ENCODE data around the gene SESN2.

The SESN2 gene

DNA sequence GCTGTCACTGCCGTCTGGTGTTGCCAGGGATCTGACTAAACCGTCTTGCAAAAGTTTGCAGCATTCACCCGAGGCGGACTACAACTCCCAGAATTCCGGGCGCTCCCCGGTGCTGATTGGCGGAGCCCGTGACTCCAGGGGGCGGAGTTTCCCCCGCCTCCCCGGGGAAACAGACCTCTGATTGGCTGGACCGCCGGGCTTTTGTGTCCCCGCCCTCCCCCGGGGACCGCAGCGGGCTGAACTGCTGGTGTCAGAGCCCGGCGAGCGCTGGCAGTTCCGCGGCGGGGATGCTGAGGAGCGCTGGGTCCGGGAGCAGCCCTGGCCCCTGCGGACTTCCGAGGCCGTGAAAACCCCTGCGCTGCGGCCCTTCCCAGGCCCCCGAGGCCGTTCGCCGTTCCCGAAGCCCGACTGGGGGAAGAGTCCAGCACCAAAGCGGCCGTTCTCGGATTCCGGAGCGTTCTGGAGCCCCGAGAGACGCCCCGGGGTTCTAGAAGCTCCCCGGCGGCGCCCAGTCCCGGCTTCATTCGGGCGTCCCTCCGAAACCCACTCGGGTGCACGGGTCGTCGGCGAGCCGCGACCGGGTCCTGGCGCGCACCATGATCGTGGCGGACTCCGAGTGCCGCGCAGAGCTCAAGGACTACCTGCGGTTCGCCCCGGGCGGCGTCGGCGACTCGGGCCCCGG lies at the start of gene SESN2:
TSS of gene SESN2 (plus strand) at position 267 of the 682 bp plus-strand sequence. CDS start at position 597, 330 bp downstream.
- DNase-seq: peak; percentile 96

DNA sequence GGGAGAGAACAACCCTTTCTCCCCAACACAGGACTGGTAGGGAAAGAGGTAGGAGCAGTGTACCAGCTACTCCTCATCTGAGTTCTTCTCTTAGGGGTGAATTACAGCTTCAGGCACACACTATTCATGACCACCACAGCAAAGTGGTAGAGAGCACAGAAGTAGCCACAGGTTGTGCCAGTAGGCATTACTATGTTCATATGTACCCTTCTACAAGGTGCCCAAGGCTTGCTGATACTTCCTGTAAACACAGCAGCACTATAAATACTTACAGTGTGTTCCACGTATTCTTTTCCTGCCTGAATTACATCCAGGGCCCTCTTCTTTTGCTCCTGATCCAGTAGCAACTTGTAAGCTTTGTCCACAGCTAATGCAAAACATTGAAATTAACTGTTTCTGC lies 49.6 kb upstream of the SESN2 start:
- DNase-seq: no peak

DNA sequence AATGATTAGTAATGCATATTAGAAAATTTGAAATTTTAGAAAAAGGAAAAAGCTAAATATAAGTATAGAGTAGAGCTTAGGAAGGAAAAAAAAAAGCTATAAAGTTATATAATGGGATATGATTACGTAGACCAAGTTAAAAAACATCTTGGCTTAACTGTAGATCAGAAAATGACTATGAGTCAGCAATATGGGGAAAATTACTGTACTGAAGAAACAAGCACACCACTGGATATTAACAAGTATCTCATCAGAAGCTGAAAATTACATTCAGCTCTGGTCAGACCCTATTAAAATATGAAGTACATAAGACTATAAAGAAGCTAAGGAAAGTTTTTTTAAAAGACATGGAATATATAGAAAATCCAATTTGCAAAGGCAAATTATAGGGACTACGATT lies 46.0 kb upstream of the SESN2 start:
- no peak for DNase-seq

DNA sequence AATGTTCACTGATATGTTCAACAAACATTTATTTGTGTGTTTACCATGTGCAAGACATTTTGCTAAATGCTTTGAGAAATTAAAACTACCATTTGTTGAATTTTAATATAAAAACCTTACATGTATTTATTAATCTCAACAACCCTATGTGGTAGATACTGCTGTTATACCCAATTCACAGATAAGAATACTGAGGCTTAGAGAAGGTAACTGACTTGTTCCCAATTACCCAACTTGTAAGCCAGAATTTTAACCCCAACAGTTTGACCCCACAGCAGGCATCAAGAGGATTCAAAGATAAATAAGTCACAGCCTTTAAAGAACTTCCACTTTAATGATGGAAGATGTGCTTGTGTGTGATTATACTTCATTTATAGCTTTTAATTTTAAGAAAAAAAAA lies 30.2 kb upstream of the SESN2 start:
- DNase-seq: no peak

GRCh38 chr1:28229996-28230395 lies 29.3 kb upstream of the SESN2 start:
- DNase-seq: no peak

- DNase-seq: peak; percentile 92
These were observed 26.6 kb upstream of the SESN2 start, which contains the start of gene DNAJC8 for GRCh38 chr1:28232558-28233263. DNAJC8 (minus strand) TSS chr1:28233029; CDS start chr1:28232998, 31 bp downstream.

DNA sequence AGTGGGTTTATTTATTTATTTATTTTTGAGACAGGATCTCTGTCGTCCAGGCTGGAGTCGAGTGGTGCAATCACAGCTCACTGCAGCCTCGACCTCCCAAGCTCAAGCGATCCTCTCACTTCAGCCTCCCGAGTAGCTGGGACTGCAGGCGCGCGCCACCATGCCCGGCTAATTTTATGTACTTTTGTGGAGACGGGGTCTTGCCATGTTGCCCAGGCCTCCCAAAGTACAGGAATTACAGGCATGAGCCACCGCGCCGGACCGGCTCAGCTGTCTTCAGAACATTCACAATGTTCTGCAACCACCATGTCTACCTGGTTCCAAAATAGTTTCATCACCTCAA lies 26.1 kb upstream of the SESN2 start:
- no peak for DNase-seq

DNA sequence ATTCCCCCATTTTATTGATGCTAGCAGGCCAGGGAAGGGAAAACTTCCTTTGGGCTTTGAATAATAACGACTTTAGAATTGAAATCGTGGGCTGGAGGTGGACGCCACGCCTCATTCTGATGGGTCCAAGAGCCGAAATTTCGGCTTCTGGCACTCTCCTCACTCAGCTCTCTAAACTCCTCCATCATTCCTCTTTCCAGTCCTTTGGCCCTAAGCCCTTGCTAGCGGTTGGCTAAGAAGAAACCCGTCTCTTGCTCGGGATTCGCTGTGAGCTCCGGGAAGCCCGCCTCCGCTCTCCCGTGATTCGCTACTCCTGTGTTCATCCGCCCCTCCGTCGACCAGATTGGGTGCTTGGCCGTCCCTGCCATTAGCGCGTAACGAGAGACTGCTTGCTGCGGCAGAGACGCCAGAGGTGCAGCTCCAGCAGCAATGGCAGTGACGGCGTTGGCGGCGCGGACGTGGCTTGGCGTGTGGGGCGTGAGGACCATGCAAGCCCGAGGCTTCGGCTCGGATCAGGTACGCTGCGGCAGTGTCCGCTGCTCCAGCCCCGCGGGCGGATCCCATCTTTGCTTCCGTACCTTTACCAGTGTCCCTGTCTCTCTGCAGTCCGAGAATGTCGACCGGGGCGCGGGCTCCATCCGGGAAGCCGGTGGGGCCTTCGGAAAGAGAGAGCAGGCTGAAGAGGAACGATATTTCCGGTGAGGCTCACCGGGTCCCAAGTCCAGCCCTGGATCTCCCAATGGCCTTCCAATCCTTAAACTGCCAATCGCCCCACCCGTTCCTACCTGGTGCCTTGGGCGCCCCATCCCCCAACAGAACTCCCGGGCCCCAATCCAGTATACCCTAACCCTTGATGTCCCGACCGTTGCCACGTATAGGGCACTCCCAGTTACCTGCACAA lies 23.3 kb upstream of the SESN2 start, which contains the start of gene ATP5IF1:
TSS of gene ATP5IF1 (plus strand) at position 370 of the 901 bp plus-strand sequence. CDS start at position 430, 60 bp downstream.
- peak; percentile 97 for DNase-seq

DNA sequence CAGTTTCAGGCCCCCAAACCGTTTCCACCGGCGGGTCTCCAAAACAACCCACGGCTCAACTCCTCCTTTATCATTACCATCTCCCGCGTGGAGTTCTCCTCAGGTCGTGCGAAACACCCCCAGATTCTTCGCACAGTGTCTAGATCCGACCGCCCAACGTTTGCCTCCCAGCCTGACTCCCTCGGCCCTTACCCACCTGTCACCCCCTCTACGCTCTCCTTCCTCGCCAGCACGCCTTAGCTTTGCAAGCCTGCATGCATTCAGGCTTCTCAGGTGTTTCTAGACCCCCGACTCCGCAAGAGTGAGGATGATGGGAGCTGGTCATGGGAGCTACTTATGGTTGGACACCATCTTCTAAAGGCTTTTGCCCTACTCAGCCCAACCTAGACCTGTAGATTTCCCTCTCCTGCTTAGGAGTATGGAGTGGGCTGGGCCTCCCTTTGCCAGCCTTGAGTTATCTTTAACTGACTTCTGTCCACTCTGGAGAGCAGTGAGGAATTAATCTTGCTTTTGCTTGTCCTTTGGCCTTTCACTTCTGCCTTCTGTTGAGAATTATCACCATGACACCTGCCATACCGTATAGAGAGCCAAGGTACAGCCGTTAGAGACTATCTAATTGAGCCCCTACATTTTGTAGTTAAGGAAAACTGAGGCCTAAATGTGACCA lies 22.5 kb upstream of the SESN2 start:
- DNase-seq: peak; percentile 35

GRCh38 chr1:28239004-28239403 lies 20.3 kb upstream of the SESN2 start:
- DNase-seq: no peak

- no peak for DNase-seq
These were observed 19.3 kb upstream of the SESN2 start for GRCh38 chr1:28240024-28240423.

DNA sequence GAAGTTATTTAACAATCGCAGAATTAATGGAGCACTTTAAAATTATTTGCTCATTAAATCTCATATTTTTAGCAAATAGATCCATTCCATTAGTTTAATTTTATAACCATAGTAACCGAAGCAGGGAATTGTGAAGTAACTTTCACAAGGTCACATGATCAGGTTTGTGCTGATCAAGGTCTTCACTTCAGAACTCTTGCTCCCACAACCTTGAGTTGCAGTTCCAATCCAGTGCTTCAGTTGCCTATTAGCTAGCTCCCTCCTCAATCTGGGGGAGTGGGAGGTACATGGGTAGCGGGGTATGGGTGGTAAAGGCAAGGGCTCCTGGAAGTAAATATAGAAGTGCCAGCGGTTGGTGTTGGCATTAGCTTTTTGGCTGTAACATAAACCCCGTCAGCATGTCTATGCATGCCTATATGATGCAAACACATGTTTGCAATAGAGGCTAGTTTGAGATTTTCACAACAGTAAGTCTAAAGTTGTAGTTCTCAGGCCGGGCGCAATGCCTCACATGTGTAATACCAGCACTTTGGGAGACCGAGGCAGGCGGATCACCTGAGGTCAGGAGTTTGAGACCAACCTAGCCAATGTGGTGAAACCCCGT lies 17.6 kb upstream of the SESN2 start:
- no peak for DNase-seq

- DNase-seq: no peak
These were observed 15.5 kb upstream of the SESN2 start for GRCh38 chr1:28243685-28244311.

DNA sequence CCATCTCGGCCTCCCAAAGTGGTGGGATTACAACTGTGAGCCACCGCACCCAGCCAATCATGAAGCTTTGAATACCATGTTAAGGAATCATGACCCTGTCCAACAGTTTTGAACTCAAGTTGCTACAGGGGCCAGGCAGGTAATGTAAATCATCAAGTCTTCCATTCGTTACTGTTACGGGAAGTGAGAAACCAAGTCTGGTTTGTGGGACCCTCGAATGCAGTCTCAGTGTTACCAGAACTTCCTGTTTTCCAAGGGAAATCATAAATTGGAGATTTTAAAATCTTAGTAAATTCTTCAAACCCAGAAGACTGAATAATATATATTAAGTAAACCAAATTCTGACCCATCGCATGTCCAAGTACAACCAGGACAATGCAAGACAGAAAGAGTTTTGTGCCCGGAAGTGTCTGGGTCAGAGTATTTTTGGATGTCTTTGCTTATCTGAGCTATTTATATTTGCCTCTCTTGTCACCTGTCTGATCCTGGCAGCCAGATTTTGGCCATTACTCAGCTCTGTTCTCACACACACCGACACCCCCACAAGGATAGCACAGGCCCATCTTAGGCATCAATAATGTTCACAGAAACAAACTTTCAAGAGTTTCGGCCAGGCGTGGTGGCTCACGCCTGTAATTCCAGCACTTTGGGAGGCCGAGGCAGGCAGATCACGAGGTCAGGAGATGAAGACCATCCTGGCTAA lies 14.6 kb upstream of the SESN2 start:
- no peak for DNase-seq

DNA sequence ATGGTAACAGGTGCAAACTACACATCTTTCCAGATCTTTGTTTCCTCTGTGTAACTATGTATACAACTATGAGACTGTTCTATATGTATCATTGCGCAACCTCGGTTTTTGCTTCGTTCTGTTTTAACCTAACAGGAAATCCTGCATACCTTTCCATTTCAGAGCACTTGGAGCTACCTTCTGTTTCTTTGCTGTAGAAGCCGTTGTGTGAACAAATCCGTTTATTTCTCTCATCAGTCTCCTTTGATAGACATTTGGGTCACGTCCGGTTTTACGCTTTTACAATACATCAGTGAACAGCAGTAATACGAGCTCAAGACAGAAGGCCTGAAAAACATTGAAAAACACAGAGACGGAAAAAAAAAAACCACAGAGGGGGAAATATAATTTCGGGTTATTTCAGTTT lies 12.9 kb upstream of the SESN2 start:
- DNase-seq: peak; percentile 45

GRCh38 chr1:28247612-28248272 lies 11.6 kb upstream of the SESN2 start:
- DNase-seq: peak; percentile 50

- peak; percentile 75 for DNase-seq
These were observed 10.9 kb upstream of the SESN2 start for GRCh38 chr1:28248273-28249012.

DNA sequence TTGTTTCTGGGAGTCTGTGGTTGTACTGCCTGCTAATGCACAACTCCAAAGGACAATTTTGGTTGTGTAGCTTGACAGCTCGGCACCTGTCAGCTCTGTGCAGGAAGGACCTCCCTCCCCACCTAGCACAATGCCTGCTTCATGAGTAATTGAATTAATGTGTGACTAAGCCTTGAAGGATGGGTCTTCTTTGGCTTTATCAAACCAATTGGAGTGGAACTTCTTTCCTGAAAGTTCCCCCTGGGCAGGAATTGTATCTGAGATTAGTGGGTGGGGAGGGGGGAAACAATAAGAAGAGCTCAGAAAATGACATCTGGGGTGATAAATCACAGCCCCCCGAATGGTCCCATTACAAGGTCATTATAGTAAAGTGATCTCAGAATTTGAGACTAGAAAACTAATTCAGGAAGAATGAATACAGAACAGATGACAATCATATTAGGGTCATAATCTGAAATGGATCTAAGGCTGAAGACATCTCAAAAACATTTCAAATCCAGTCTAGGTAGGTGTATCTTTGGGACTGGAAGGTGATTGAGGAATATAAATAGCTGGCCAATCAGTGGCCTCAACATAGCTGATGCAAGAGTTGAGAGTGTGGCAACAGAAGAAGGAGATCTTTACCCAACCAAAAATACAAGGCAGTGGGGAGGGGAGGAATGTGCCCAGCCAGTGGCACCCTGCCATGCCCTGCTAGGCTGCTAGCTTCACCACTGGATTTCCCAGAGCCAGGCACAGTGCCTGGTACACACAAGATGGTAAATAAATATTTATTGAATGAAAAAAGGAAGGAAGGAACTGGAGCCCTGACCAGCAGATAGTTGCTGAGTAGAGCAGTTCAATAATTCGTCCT lies 10.1 kb upstream of the SESN2 start:
- DNase-seq: peak; percentile 72

GRCh38 chr1:28249866-28250295 lies 9.4 kb upstream of the SESN2 start:
- no peak for DNase-seq
